Tibial nerve (tissue), 4 donors: ENCODE measurements around the gene AGTRAP. TPM values are rescaled to one million over a fixed set of nuclear protein-coding genes. Genes with fewer than 3 reads are reported as not detected.

Experiments used
- DNase-seq, 2 donors: peaks; one replicate each; pipeline ENCODE4 v3.0.0-alpha.2; 2019; ENCODE audit warnings: low spot score in 2 of 2
- H3K27ac ChIP-seq, 4 donors: fragments of 200-600 bp; sonication (generic) in 3 of 4; one replicate each; pipeline ENCODE4 v1.5.1; 2017 to 2019; ENCODE audit warnings: mild to moderate bottlenecking in 1 of 4
- H3K27me3 ChIP-seq, 2 donors: fragments of 200-600 bp; sonication (generic) in 1 of 2; one replicate each; pipeline versions ENCODE4 v1.5.1 to v1.6.0; 2017 to 2019
- H3K36me3 ChIP-seq, 3 donors: fragments of 200-600 bp; sonication (generic); one replicate each; pipeline ENCODE4 v1.5.1; 2018 to 2019
- H3K4me1 ChIP-seq, 4 donors: fragments of 200-600 bp; sonication (generic) in 3 of 4; one replicate each; pipeline ENCODE4 v1.5.1; 2017 to 2019
- H3K4me3 ChIP-seq, 4 donors: fragments of 200-600 bp; sonication (generic) in 3 of 4; one replicate each; pipeline ENCODE4 v1.5.1; 2017 to 2019; ENCODE audit warnings: mild to moderate bottlenecking in 1 of 4, moderate library complexity in 1 of 4
- H3K9me3 ChIP-seq, 4 donors: fragments of 200-600 bp; sonication (generic) in 3 of 4; one replicate each; pipeline ENCODE4 v1.5.1; 2017 to 2019
- EP300 ChIP-seq, 2 donors: sonication (generic); formaldehyde crosslinking; IDR thresholded peaks; one replicate each; pipeline ENCODE4 v1.6.1; 2017; ENCODE audit warnings: antibody characterized with exemption in 2 of 2, mild to moderate bottlenecking in 1 of 2
- POLR2A ChIP-seq, 2 donors: fragments of 450-650 bp; IDR thresholded peaks; one replicate each; pipeline ENCODE4 v1.6.1; 2017; ENCODE audit warnings: antibody characterized with exemption in 2 of 2, mild to moderate bottlenecking in 2 of 2, moderate library complexity in 2 of 2
- WGBS, 2 donors: methylation state at CpG; one replicate each; pipeline ENCODE4 v1.1.5; 2018; 5-methylcytosine and 5-hydroxymethylcytosine counted together
- total RNA-seq, 4 donors: library from RNA; depleted of rRNA; stranded (reverse); fragments of >200 nt; gene quantifications; one replicate each; pipeline ENCODE4 v1.1.0, GENCODE V29; 2016
- TF ChIP-seq, protein P1 (sequence below), 5 experiments: fragments of 200-600 bp in 3 of 5; fragments of 450-650 bp in 2 of 5; sonication (generic) in 3 of 5; IDR thresholded peaks; one replicate each; pipeline ENCODE4 v1.5.1; 2016 to 2019; ENCODE audit warnings: antibody characterized with exemption in 5 of 5, mild to moderate bottlenecking in 3 of 5, moderate library complexity in 2 of 5

Gene AGTRAP
- total RNA-seq, 4 donors from 2014 or later, result 35.6 to 118 (median 76.0) TPM

DNA sequence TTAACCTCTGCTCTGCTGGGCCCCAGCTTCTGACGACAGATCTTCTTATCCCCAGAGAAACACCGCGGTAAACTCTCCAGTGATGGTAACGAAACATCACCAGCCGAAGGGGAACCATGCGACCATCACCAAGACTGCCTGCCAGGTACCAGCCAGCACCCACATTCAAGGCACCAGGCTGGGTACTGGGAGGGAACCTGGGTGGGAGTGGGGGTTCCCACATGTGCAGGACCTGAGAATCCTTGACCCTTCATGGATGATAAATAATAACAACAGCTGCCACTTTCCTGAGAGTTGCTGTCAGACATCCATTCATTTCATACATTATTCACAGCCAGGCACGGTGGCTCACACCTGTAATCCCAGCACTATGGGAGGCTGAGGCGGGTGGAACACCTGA, 23.7 kb upstream of the AGTRAP start:
- 84 to 92% methylated on average over 2 to 8 of the region's 8 CpGs for WGBS, 2 donors
- H3K4me1 ChIP-seq, result peaks cover 0 to 5% (median 0%) of the 10 kb centered on the region in 4 donors
- H3K4me3 ChIP-seq, result no peak overlapping the region
- H3K27me3 ChIP-seq, result no peaks in the 10 kb centered on the region
- H3K36me3 ChIP-seq, result no peaks in the 10 kb centered on the region
- H3K9me3 ChIP-seq, result no peaks in the 10 kb centered on the region
- no peak overlapping the region for H3K27ac ChIP-seq
- TF ChIP-seq POLR2A (IDR thresholded peaks at IDR 0.05), result no peak
- no peak for TF ChIP-seq EP300 (IDR thresholded peaks at IDR 0.05)
- TF ChIP-seq, protein P1, sequence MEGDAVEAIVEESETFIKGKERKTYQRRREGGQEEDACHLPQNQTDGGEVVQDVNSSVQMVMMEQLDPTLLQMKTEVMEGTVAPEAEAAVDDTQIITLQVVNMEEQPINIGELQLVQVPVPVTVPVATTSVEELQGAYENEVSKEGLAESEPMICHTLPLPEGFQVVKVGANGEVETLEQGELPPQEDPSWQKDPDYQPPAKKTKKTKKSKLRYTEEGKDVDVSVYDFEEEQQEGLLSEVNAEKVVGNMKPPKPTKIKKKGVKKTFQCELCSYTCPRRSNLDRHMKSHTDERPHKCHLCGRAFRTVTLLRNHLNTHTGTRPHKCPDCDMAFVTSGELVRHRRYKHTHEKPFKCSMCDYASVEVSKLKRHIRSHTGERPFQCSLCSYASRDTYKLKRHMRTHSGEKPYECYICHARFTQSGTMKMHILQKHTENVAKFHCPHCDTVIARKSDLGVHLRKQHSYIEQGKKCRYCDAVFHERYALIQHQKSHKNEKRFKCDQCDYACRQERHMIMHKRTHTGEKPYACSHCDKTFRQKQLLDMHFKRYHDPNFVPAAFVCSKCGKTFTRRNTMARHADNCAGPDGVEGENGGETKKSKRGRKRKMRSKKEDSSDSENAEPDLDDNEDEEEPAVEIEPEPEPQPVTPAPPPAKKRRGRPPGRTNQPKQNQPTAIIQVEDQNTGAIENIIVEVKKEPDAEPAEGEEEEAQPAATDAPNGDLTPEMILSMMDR (IDR thresholded peaks at IDR 0.05), result no peak
- DNase-seq, result no peak

DNA sequence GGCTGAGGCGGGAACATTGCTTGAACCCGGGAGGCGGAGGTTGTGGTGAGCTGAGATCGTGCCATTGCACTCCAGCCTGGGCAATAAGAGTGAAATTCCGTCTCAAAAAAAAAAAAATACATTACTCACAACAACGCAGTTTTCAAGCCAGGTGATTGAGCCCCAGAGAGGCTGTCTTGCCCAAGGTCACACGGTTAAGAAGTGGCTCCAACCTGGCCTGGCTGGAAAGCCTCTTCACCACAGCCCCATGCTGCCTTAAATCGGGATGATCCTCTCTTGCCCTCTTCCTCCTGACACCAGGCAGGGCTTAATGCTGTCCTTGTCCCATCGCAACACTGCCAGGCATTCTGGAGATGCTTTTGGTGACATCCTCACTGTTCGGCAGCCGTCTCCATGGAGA, 22.8 kb upstream of the AGTRAP start:
- H3K27ac ChIP-seq, result no peak overlapping the region
- no peaks in the 10 kb centered on the region for H3K36me3 ChIP-seq
- no peaks in the 10 kb centered on the region for H3K9me3 ChIP-seq
- H3K4me1 ChIP-seq, result no peaks in the 10 kb centered on the region
- no peak overlapping the region for H3K4me3 ChIP-seq
- WGBS, 2 donors, result 75 to 79% methylated on average over 11 of the region's 11 CpGs
- H3K27me3 ChIP-seq, result no peaks in the 10 kb centered on the region
- no peak for DNase-seq
- TF ChIP-seq POLR2A (IDR thresholded peaks at IDR 0.05) (no peak), EP300 (IDR thresholded peaks at IDR 0.05) (no peak)
- TF ChIP-seq, protein P1 (IDR thresholded peaks at IDR 0.05), result no peak

- Histone ChIP-seq H3K4me3 (no peak overlapping the region), H3K27me3 (no peaks in the 10 kb centered on the region), H3K4me1 (peaks cover 0 to 10% (median 0%) of the 10 kb centered on the region in 4 donors), H3K36me3 (no peaks in the 10 kb centered on the region), H3K9me3 (no peaks in the 10 kb centered on the region), H3K27ac (no peak overlapping the region)
- TF ChIP-seq EP300 (IDR thresholded peaks at IDR 0.05) (no peak), POLR2A (IDR thresholded peaks at IDR 0.05) (no peak)
- TF ChIP-seq, protein P1 (IDR thresholded peaks at IDR 0.05), result no peak
- 81 to 82% methylated on average over 20 to 24 of the region's 24 CpGs for WGBS, 2 donors
- no peak for DNase-seq
These were observed 20.9 kb upstream of the AGTRAP start for GRCh38 chr1:11714831-11715575.

- 8 to 11% methylated on average over 43 to 44 of the region's 44 CpGs for WGBS, 2 donors
- TF ChIP-seq, protein P1 (IDR thresholded peaks at IDR 0.05), result peak; percentile 90 to 97 (median 93)
- TF ChIP-seq POLR2A (IDR thresholded peaks at IDR 0.05) (no peak), EP300 (IDR thresholded peaks at IDR 0.05) (peak; percentile 25 to 29)
- peak; percentile 87 to 95 for DNase-seq
- Histone ChIP-seq H3K4me1 (peaks cover 0 to 13% (median 0%) of the 10 kb centered on the region in 4 donors), H3K36me3 (no peaks in the 10 kb centered on the region), H3K27me3 (no peaks in the 10 kb centered on the region), H3K4me3 (peak overlapping the region; percentile 0 to 50 (median 41)), H3K27ac (peak overlapping the region in 3 of 4 donors; percentile 69 to 70 (median 70)), H3K9me3 (no peaks in the 10 kb centered on the region)
These were observed 16.5 kb upstream of the AGTRAP start for GRCh38 chr1:11719313-11720032.

DNA sequence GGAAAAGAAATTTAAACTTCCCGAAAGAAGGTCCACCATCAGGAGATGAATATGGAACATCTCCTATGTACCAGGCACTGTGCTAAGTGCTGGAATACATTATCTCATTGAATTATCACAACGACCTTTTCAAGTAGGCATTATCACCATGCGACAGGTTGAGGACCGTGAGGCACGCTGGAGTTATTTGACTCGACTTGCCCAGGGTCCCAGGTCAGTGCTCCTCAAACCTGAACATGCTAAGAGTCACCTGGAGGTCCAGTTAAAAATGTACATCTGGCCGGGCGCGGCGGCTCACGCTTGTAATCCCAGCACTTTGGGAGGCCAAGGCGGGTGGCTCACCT, 15.9 kb upstream of the AGTRAP start:
- no peak for TF ChIP-seq EP300 (IDR thresholded peaks at IDR 0.05)
- TF ChIP-seq, protein P1 (IDR thresholded peaks at IDR 0.05), result no peak
- TF ChIP-seq POLR2A (IDR thresholded peaks at IDR 0.05), result no peak
- Histone ChIP-seq H3K4me1 (peaks cover 0 to 13% (median 0%) of the 10 kb centered on the region in 4 donors), H3K4me3 (peak overlapping the region in 1 of 4 donors; percentile 48), H3K9me3 (no peaks in the 10 kb centered on the region), H3K36me3 (no peaks in the 10 kb centered on the region), H3K27ac (no peak overlapping the region), H3K27me3 (no peaks in the 10 kb centered on the region)
- DNase-seq, result no peak
- 77 to 80% methylated on average over 12 of the region's 12 CpGs for WGBS, 2 donors
